SKM-1 treated with dmso at 0.1 percent for 144 hours (cell line): ENCODE results near the gene ERBB3.
"Not testable (repeated sequence)": the region's sequence is repeated elsewhere in the genome, so short reads cannot be mapped to it uniquely, and the experiment has no call there.

Source experiments
- DNase-seq: peaks from one replicate; lab custom pipeline; 2025; ENCODE audit not compliant: unreplicated experiment; lab: John Stamatoyannopoulos, UW

Gene ERBB3

GRCh38 chr12:56079723-56080555 is at the start of gene ERBB3:
TSS of gene ERBB3 (plus strand) at chr12:56080165. CDS start at chr12:56080301, 136 bp downstream.
- peak; percentile 5 for DNase-seq

- DNase-seq = no peak
Observed at GRCh38 chr12:56031987-56032386, 48.0 kb upstream of the ERBB3 start.

- DNase-seq = no peak
Observed at GRCh38 chr12:56034586-56035332, 45.2 kb upstream of the ERBB3 start.

DNA sequence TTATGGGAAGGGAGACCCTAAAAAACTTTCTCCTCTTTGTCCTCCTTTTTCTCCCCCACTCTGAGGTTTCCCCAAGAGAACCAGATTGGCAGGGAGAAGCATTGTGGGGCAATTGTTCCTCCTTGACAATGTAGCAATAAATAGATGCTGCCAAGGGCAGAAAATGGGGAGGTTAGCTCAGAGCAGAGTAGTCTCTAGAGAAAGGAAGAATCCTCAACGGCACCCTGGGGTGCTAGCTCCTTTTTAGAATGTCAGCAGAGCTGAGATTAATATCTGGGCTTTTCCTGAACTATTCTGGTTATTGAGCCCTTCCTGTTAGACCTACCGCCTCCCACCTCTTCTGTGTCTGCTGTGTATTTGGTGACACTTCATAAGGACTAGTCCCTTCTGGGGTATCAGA is 42.8 kb upstream of the ERBB3 start:
- no peak for DNase-seq

- DNase-seq = no peak
Observed at GRCh38 chr12:56038022-56038655, 41.8 kb upstream of the ERBB3 start.

GRCh38 chr12:56040151-56040550 is 39.8 kb upstream of the ERBB3 start:
- no peak for DNase-seq

DNA sequence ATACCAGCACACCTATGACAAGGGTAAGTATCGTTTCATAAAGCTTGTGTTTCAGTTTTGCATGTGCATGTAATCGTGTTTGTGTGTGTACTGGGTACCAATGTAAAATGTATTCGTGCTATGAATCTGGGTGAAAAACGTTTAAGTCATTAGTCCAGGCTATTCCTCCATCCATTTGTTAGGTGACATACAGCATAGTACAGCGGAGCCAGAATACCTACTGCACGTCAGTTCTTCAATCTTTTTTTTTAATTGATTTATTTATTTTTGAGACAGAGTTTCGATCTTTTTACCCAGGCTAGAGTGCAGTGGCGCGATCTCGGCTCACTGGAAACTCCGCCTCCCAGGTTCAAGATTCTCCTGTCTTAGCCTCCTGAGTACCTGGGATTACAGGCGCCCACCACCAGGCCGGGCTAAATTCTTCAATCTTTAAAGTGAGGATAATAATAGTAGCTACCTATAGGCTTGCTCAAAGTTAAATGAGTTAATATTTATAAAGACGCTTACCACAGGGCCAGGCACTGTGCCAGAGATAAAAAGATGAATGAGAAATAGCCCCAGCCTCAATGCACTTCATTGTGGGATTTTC is 38.9 kb upstream of the ERBB3 start:
- no peak for DNase-seq

DNA sequence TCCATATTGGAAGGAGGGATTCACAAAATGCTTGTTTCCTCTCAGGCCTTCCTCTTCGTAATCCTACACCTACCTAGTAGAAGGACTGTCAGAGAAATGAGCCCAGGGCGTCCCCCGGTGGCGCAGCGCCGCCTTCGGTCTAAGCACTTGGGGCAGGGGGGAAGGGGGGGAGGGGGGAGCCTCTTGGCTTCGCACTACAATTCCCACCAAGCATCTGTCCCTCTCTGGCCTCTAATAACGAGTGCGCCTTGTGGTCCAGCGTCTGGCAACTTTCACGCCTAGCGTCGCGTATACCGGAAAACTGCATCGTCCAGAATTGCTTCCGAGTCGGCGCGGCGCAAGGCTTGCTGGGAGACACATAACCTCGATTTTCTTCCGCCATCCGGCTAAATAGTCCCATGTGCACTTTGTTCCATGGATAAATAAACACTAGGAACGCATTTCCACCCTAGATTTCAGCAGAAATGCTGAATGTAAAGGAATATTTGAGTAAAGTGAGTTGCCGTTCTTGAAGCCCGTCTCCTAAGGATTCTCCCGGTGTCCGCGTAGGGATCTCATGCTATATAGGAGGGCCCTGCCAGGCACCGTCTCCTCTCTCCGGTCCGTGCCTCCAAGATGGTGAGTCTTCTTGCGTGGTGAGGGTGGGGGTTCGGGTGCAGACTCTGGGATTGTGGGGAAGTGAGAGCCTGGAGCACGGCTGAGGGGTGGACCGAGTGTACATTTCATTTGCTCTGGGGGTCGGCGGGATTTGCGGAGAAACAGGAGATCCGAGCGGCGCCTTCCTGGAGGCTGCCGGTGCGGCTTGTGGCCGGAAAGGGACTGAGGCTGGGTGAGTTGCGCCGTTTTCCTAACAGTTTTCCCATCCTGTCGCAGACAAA is 38.2 kb upstream of the ERBB3 start, which contains the start of gene RPS26:
RPS26 (plus strand) TSS at position 367 of the 878 bp plus-strand sequence; CDS start at position 616, 249 bp downstream.
- DNase-seq = peak; percentile 89

GRCh38 chr12:56042430-56042813 is 37.5 kb upstream of the ERBB3 start:
- DNase-seq = not testable (repeated sequence)

- no peak for DNase-seq
Observed at GRCh38 chr12:56042843-56043242, 37.1 kb upstream of the ERBB3 start.

- no peak for DNase-seq
Observed at GRCh38 chr12:56046027-56046780, 33.8 kb upstream of the ERBB3 start.

DNA sequence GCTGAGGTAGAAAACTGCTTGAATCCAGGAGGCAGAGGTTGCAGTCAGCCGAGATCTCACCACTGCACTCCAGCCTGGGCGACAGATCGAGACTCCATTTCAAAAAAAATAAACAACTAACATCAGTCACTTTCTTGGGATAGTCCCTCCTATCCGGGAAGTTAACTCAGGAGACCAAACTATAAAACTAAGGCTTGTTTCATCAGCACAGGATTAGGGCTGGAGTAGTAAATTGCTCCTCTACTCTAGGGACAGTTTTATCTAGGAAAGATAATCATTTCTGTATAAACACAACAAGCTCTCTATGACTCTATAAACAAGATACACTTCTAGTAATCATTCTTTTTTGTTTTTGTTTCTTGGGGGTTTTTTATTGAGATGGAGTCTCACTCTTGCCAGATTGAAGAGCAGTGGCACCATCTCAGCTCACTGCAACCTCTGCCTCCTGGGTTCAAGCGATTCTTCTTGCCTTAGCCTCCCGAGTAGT is 26.5 kb upstream of the ERBB3 start:
- no peak for DNase-seq

DNA sequence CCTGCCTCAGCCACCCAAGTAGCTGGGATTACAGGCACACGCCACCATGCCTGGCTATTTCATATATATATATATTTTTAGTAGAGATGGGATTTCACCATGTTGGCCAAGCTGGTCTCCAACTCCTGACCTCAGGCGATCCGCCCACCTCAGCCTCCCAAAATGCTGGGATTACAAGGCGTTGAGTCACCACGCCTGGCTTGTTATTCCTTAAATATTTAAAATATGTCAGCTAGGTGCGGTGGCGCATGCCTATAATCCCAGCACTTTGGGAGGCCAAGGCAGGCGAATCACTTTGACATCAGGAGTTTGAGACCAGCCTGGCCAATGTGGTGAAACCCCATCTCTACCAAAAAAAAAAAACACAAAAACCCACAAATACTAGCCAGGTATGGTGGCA is 20.0 kb upstream of the ERBB3 start:
- DNase-seq = not testable (repeated sequence)

GRCh38 chr12:56061982-56062381 is 18.0 kb upstream of the ERBB3 start:
- DNase-seq = no peak

DNA sequence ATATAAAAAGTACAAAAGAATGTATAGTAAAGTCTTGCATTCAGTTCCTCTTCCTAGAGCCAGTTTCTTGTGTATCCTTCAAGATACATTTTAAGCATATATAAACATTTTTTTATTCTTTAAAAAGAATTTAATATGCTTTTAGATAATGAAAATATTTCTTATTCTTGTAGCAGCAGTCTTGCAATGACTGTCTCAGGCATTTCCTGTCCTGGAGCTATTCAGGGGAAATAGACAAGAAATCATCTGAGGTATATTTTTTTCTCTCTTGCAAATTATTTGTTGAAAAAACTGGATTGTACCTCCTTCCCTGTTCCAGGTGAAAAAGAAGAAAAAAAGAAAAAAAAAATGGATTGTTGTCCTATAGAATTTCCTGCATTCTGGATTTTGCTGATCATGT is 17.0 kb upstream of the ERBB3 start:
- no peak for DNase-seq

DNA sequence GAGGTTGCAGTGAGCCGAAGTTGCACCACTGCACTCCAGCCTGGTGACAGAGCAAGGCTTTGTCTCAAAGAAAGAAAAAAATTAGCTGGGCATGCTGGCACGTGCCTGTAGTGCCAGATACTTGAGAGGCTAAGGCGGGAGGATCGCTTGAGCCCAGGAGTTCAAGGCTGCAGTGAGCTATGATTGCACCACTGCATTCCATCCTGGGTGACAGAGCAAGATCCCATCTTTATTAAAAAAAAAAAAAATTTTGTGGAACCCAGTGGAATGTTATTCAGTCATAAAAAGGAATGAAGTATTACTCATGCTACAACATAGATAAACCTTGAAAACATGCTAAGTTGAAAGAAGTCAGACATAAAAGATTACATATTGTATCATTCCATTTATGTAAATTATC is 8.3 kb upstream of the ERBB3 start:
- no peak for DNase-seq

DNA sequence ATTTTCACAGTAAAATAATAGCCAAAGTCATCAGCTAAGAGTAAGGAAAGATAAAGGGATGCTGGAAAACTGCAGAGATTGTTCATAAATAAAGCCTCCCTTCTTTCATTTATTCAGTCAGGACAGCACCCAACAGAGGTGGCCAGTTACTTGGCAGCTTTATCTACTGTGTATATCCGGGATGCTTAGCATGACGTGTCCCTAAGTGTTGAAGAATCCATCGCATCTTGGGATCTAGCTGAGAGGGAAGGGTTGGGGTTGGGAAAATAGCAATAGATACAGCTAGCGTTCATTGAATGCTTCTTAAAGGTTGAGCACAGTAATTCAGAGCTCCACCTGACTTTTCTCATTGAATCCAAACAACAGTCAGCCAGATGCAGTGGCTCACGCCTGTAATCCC is 5.6 kb upstream of the ERBB3 start:
- DNase-seq = no peak

DNA sequence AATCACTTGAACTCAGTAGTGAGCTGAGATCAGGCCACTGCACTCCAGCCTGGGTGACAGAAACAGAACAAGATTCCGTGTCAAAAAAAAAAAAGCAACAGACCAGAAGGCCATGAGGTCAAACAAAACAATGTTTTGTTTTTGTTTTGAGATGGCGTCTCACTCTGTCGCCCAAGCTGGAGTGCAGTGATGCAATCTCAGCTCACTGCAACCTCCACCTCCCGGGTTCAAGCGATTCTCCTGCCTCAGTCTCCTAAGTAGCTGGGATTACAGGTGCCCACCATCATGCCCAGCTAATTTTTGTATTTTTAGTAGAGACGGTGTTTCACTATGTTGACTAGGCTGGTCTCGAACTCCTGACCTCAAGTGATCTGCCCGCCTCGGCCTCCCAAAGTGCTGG is 2.0 kb upstream of the ERBB3 start:
- DNase-seq = not testable (repeated sequence)

GRCh38 chr12:56078427-56078826 is 1.5 kb upstream of the ERBB3 start:
- no peak for DNase-seq
